Measurements from ENCODE around the gene CLHC1.

CLHC1 gene

DNA sequence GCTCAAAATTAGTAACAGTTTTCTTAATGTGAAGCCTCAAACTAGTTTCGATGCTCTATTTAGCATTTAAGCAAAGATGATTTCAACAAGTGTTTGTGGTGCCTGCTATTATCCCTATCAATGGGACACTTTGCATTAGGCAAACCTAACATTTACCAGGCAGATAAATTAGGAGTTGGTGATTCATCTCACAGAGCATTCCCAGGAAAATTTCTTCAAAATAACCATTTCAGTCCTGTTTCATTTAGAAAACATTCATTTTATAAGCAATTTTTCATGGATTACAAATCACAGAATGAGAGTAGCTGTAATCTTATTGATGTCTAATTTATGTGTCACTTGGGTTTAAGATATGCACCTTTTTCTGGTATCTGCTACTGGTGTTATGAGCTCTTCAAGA lies 62.7 kb downstream of the CLHC1 start:
- ChIA-PET POLR2A (no interaction called here), CTCF (interaction anchor here (1.0 to 13.1 kb wide), 19 partner anchors 12 to 412 kb away, joined by 3 to 137 read pairs (median 6); partner anchors contain the start of gene RTN4)
- no peak for DNase-seq (ENCODE audit: extremely low spot score)
- TF ChIP-seq, protein P1, sequence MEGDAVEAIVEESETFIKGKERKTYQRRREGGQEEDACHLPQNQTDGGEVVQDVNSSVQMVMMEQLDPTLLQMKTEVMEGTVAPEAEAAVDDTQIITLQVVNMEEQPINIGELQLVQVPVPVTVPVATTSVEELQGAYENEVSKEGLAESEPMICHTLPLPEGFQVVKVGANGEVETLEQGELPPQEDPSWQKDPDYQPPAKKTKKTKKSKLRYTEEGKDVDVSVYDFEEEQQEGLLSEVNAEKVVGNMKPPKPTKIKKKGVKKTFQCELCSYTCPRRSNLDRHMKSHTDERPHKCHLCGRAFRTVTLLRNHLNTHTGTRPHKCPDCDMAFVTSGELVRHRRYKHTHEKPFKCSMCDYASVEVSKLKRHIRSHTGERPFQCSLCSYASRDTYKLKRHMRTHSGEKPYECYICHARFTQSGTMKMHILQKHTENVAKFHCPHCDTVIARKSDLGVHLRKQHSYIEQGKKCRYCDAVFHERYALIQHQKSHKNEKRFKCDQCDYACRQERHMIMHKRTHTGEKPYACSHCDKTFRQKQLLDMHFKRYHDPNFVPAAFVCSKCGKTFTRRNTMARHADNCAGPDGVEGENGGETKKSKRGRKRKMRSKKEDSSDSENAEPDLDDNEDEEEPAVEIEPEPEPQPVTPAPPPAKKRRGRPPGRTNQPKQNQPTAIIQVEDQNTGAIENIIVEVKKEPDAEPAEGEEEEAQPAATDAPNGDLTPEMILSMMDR (IDR thresholded peaks at IDR 0.05; ENCODE audit: control extremely low read depth, extremely low read depth, low read depth, missing control alignments) = no peak

DNA sequence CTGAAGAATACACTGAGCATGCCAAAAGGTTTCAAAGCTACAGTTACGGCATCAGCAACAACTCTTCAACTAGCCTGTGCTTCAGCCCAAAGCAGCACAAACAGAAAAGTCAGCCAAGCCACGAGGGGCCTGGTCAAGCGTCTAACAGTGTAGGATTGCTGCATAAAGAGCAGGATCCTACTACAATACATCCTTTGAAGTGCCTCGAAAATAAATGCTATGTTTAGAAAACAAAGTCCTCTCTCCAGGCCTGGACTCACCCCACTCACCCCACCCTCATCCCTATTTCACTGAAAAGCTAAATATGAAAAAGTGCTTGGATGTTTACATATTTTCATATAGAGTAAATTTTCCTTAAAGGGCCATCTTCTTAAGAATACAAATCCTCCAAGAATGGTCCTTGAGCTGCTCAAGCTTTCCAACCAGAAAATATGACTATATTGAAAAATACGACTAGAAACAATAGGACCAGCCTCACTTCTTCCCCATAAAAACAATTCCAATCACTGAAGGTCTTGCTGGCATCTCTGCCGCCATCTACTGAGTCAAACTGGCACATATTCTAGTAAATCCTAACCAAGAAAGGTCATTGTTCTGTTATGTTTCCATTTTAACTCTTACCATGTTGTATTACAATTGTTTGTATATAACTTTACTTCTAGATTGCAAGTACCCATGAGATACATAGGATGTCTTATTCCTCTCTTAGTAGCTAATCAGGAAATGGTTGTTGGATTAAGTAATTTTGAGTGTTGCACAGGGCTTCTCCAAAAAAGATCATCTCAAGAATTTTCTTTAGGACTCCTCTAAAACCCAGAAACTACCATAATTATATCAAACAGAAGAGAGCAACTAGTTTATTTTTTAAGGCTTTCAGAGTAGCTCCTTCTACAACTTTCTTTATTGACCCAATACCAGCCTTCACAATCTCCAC lies 63.6 kb downstream of the CLHC1 start:
- peak; percentile 42 for DNase-seq (ENCODE audit: extremely low spot score)
- TF ChIP-seq, protein P1 (IDR thresholded peaks at IDR 0.05; ENCODE audit: control extremely low read depth, extremely low read depth, low read depth, missing control alignments) = peak; percentile 49
- ChIA-PET POLR2A (no interaction called here), CTCF (interaction anchor here (0.8 to 13.1 kb wide), 28 partner anchors 11 to 411 kb away, joined by 3 to 137 read pairs (median 5); partner anchors contain the start of gene RTN4)

DNA sequence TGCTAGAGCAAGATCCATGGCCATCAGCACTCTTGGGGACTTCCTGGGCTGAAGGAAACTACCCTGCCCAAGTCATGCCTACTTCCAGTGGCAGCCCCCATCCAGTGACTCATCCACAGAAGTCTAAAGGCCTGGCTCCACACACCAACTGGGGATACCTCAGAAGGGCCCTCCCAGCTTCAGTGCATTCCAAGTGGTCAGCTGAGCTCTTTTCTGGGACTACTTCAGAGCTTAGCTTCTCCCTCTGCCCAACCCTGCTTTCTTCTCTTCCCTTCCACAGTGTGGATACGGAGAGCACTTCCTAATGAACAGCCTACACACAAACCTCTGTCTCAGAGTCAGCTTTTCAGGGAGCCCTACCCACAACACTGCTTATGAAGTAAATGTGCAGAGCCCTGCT lies 66.5 kb downstream of the CLHC1 start:
- TF ChIP-seq, protein P1 (IDR thresholded peaks at IDR 0.05; ENCODE audit: control extremely low read depth, extremely low read depth, low read depth, missing control alignments) = no peak
- CTCF ChIA-PET = interaction anchor here (0.8 to 6.9 kb wide), 5 partner anchors 9 to 266 kb away, joined by 3 to 56 read pairs (median 5); no protein-coding TSS in a partner anchor
- POLR2A ChIA-PET = no interaction called here
- DNase-seq (ENCODE audit: extremely low spot score) = no peak

DNA sequence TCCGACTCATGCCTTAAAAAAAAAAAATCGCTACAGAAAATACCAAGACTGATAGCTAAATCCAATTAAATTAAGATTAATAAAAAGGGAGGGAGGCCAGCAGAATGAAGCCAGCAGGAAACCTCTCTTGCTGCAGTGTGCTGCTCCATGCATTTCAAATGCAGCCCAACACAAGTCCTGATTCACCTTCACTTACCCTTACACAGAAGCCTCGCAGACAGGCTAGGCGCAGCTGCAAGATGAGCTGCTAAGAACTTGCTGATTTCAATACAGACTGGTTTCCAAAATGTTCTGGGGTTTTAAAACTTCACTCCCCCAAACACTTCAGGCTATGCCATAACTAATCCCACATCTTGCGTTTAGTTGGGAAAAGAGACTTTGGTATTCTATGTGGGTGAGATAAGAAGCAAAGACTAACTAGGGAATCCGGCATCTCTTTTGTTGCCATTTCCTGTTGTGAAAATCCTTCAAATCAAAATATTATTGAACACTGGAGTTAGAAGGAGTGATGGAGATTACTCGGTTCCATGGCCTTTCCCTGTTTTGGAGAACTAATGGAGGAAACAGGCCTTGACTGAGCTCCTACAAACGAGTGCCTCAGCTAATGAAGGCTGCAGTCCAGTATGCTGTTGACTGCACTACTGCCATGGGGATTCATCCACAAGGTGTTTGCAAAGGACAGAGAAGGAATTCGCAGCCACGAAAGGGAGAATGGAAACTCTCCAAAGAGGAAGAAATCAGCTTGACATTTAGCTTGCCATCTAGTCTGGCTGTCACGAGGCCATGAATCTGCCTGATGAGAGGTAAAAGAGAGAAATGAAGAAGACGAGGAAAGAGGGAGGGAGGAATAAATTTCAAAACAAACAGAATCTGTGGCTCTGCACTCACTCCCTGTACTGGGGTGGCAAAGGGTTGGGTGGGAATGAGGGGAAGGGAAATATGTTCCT lies 67.3 kb downstream of the CLHC1 start:
- ChIA-PET CTCF (interaction anchor here (0.8 to 6.9 kb wide), 5 partner anchors 10 to 265 kb away, joined by 3 to 56 read pairs (median 5); no protein-coding TSS in a partner anchor), POLR2A (no interaction called here)
- TF ChIP-seq, protein P1 (IDR thresholded peaks at IDR 0.05; ENCODE audit: control extremely low read depth, extremely low read depth, low read depth, missing control alignments) = no peak
- DNase-seq (ENCODE audit: extremely low spot score) = no peak

DNA sequence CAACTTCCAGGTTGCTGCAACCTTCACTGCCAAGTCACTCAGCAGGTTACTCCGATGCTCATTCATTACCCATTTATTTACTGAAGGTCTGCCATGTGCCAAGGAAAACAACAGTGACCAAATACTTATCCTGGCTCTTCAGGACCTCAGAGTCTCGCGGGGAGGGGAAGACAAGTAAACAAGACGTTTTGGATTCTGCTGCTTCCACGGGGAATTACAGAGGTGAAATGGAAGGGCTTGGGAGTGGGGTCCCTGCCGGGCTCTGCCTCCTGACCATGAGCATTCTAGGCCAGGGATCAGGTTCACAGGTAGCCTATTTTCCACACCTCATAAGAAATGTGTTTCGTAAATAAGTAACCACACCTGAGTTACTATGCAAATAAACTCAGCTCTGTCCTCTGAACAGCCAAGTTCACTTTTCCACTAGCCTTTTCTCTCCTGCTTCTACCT lies 68.1 kb downstream of the CLHC1 start:
- no peak for DNase-seq (ENCODE audit: extremely low spot score)
- TF ChIP-seq, protein P1 (IDR thresholded peaks at IDR 0.05; ENCODE audit: control extremely low read depth, extremely low read depth, low read depth, missing control alignments) = no peak
- ChIA-PET POLR2A (no interaction called here), CTCF (interaction anchor here (1.4 to 6.9 kb wide), 3 partner anchors 11 to 264 kb away, joined by 3 to 56 read pairs (median 10); no protein-coding TSS in a partner anchor)

DNA sequence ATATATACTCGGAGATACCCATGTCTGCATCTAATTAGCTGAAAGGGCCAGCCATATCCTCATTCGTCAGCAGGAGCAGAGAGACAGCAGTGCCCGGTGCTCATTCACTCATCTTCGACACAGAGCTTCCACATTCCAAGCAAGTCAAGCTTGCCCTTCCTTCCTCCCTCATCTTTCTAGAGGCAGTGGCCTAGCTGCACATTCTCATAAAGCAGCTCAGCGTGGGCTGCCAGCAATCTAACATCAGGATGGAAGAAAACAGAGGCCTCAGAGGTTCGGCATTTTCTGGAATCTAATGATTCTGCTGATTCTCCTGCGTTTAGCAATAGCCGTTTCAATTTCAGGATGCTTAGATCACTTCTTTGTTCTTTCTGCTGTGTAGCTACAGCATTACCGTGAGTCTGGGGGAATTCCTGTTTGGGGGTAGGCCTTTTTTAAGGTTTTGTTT lies 68.8 kb downstream of the CLHC1 start:
- no peak for DNase-seq (ENCODE audit: extremely low spot score)
- ChIA-PET POLR2A (no interaction called here), CTCF (interaction anchor here (0.7 to 1.7 kb wide), 5 partner anchors 11 to 264 kb away, joined by 3 to 6 read pairs (median 3); no protein-coding TSS in a partner anchor)
- TF ChIP-seq, protein P1 (IDR thresholded peaks at IDR 0.05; ENCODE audit: control extremely low read depth, extremely low read depth, low read depth, missing control alignments) = no peak
